GM21390 (cell line): Measurements from ENCODE around the gene ZNF296.

ENCODE experiments used
- ATAC-seq: cut with Tn5 transposase; IDR thresholded peaks from one replicate; pipeline ENCODE4 v1.9.1; 2021; ENCODE audit not compliant: unreplicated experiment

The ZNF296 gene

DNA sequence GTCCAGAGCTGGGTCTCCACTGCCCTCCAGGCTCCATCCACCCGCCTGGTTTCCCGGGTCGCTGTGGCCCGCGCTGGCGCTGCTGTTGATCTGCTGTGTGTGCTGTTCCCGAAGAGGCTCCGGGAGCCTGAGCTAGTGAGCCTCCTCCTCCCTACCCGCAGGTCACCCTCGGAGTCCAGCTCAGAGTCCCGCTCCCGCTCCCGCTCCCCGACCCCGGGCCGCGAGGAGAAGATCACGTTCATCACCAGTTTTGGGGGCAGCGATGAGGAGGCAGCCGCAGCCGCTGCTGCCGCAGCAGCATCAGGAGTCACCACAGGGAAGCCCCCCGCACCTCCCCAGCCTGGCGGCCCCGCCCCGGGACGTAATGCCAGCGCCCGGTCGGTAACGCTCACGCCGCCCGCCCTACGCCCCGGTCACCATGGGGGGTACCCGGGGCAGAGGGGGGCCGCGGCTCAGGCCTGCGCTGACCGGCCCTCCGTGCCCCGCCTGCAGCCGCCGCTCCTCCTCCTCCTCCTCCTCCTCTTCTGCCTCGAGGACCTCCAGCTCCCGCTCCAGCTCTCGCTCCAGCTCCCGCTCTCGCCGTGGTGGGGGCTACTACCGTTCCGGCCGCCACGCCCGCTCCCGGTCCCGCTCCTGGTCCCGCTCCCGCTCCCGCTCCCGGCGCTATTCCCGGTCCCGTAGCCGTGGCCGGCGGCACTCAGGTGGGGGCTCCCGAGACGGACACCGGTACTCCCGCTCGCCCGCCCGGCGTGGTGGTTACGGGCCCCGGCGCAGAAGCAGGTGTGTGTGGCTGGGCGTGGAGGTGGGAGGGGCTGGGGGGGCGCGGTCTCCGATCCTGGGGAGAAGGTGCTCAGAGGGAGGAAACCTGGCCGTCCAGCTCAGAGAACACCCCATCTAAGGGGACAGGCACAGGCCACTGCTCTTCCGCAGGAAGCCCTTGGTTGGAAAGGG lies 12.2 kb downstream of the ZNF296 start:
- no peak for ATAC-seq

DNA sequence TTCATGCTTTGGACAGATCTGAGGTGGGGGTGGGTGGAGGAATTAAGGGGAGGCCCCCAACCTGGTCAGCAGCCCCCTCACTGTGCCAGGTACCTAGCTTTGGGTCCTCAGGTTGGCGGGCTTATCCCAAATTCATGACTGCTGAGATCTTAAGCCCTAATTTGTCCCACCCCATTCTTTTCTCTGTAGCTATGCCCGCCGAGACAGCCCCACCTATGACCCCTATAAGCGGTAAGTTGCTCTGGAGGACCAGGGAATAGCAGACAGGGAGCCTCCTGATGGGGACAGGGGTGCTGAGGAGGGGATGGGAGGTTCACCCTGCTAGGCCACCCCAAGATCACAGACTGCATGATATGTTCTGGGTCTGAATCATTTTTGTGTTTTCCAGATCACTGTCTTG lies 14.3 kb downstream of the ZNF296 start:
- ATAC-seq: no peak

DNA sequence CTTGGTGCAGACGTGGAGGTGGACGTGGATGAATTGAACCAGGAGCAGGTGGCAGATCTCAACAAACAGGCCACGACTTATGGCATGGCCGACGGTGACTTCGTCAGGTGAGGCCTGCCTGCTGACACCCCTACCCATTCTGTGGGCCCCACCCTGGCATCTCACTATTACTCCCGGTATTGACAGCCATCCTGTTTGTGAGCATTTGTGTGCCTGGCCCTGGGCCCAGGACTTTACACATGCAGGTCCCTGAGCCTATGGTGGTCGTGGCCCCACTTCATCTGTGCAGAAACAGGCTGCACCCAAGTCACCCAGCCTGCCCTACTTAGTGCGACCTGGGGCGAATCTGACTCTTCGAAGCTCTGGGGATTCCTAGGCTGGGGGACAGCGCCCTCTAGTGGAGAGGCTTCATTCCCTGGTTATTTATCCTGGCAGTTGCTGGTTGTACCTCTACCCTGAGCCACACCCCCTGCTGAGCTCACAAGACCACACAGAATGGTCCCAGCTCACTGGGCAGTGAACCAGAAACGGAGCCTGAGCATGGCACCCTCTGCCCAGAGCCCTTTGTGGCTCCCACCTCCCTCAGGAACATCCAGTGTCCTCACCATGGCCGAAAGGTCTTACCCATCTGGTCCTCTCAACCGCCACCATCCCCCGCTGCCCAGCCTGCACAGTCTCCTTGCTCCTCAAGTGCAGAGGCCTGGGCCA lies 16.9 kb downstream of the ZNF296 start:
- ATAC-seq: no peak

DNA sequence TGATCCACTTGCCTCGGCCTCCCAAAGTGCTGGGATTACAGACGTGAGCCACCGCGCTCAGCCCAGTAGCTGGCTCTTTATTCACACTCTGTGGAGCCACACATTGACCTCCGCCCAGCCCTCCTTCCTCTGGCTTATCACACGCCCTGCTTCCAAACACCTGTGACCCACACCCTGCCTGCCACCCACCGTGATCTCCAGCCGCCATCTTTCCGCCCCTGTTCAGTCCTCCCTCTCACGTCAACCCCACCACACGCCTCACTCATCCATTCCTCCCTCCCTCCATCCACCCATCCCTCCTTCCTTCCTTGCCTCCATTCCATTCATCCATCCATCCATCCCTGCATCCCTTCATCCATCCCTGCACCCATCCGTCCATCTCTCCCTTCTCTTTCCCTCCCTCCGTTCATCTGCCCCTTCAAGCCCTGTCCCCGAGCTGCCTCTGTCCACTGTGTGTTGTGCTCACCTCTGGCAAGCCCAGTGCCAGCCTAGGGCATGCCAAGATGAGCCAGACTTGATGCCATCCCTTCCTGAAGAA lies 17.6 kb downstream of the ZNF296 start:
- no peak for ATAC-seq

DNA sequence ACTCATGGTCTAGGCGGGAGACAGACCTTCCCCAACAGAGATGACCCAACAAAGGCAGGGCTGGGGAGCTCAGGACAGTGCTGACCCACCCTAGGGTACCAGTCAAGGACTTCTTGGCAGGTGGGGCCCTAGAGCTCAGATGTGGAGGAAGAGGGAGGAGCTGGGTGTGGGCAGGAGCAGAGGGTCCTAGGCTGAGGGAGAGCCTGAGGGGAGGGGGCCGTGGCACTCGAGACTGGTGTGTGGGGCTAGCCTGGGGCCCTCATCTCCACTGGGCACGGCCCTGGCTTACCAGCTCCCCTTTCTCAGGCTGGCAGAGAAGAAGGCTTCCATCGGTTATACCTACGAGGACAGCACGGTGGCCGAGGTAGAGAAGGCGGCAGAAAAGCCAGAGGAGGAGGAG lies 18.8 kb downstream of the ZNF296 start:
- no peak for ATAC-seq

DNA sequence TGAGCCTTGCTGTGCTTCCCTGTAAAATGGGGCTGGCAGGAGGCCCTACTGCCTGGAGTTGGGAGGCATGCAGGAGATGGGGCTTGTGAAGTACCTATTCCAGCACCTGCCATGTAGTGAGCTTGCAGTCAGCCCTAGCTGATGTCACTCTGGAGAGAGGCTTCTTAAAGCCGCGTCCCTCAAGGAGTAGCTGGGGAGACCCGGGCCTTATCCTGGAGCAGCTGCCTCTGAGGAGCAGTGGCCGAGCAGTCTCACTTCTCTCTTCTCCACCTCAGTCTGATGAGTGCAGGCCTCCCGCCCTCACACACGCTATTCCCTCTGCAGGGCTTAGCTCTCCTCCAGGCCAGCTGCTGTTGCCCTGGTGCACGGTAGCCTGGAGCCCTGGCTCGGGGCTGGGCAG lies 19.4 kb downstream of the ZNF296 start:
- ATAC-seq: no peak

DNA sequence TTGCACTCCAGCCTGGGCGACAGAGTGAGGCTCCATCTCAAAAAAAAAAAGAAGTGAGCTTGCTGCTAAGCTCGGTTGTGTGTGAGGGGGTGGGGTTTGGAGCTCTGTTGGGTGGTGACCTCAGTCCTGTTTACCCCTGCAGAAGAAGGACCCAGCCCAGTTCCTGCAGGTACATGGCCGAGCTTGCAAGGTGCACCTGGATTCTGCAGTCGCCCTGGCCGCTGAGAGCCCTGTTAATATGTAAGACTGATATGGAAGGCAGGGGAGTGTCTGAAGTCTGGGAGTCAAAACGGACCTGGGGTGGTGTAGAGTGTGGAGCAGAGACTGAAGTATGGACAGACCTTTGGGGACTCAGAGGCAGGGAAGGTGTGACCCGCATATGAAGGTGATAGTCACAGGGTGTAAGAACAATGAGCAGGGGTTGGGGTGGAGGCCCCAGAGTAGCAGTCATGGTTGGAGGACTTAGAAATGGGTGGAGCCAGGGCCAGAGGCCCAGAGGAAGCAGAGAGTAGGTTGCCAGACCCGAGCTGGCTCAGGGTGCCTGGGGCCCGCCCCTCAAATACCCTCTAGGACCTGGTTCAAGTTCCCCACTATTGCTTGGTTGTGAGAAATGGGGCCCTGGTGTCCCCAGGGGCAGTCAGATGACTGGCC lies 24.2 kb downstream of the ZNF296 start:
- no peak for ATAC-seq

DNA sequence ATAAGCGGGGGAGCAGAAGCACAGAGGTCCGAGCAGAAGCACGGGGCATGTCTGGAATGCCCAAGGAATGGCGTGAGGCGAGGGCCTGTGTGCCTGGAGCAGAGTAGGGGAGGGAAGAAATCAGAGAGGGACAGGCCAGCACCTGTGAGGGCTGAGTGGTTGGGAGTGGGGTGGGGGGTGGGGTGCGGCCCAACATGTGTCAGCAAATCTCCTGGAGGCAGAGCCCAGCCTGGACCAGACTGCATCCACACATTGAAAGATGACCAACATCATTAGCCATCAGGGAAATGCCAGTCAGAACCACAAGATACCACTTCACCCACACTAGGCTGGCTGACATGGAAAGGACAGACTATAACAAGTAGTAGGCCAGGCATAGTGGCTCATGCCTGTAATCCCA lies 26.2 kb downstream of the ZNF296 start:
- no peak for ATAC-seq

DNA sequence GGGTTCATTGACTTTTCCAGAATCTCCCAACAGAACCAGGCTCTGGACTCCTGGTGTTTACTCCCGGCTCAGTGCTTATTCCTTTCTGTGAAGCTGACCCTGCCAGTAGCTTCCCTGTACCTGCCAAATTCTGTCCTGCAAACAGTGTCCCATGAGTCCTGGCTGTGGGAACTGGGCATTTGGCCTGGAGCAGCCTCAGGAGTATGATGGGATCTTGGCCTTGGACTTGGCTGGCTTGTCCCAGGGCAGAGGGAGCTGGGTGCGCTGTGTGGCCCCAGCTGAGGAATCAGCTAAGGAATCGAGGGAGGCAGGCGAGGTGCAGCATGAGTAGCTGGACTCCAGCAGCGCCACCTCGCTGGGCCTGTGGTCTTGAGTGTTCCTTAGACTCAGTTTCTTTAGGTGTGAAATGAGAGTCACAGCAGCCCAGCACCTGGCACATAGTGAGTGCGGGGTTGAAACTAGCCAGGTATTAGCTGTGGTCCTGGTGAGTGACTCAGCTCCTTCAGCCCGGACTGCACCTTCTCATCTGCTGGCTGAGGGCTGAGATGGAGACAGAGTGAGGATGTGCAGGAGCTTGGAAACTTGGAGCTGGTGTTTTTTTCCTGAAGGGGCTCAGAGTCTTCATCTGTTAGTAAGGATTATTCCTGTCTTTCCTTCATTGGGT lies 27.1 kb downstream of the ZNF296 start:
- no peak for ATAC-seq

DNA sequence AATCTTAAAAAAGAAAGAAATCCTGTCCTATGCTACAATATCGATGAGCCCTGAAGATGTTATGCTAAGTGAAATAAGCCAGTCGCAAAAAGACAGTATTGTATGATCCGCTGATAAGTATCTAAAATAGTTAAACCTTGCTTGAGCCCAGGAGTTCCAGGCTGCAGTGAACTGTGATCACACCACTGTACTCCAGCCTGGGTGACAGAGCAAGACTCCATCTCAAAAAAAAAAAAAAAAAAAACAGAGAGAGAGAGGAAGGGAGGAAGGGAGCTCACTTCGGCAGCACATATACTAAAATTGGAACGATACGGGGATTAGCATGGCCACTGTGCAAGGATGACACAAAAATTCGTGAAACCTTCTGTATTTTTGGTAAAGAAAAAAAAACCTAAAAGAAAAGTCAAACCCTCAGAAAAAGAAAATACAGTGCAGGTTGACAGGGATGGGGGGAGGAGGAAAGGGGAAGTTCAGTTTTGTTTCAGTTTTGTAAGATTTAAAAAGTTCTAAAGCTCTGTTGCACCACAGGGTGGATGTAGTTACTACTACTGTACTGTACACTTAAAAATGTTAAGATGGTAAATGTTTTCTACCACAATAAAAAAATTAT lies 29.0 kb downstream of the ZNF296 start:
- ATAC-seq: no peak

DNA sequence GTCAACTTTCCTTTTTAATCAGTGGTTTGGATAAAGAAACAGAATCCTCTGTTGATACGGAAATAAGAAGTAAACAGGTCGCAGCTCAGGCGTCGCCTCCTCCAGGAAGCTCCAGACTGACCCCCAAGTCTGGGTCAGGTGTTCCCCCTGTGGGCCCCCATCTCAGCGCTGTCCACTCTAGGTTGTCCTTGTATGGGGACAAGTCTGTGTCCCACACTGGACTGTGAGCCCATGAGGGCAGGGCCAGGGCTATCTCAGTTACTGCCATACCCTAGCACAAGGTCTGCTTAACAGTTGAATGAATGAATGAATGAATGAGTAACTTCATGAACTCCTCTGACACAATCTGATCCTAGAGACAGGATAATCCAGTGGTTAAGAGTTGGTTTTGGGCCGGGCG lies 29.9 kb downstream of the ZNF296 start:
- no peak for ATAC-seq

DNA sequence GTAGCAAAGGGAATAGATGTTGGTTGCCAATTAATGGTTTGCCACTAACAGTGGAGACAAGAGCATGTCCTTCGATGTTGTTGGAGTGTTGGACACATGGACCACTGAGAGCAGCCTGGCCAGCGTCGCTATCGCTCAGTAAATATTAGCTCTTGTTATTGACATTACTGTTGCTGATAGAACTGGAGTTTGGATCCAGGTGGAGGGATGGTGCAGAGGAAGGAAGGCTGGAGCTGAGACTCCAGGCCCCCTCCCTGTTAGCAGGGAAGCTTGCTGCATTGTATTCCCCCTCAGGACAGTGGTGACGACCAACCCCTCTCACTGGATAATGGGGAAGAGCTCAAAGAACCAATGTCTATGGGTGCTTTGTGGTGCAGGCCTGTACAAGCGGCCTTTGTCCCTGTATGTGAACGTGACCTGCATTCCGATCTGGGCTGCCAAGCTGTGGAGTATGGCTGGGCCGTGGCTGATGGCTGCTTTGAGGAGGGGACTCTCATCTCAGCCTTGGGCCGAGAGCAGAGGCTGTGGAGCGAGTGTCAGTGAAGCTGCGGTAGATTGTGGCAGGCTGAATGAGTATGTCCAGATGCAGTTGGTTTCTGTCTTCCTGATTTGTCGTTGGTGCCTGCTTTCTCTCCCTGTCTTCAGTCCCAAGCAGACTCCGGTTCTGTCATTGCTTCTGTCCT lies 30.5 kb downstream of the ZNF296 start:
- no peak for ATAC-seq

DNA sequence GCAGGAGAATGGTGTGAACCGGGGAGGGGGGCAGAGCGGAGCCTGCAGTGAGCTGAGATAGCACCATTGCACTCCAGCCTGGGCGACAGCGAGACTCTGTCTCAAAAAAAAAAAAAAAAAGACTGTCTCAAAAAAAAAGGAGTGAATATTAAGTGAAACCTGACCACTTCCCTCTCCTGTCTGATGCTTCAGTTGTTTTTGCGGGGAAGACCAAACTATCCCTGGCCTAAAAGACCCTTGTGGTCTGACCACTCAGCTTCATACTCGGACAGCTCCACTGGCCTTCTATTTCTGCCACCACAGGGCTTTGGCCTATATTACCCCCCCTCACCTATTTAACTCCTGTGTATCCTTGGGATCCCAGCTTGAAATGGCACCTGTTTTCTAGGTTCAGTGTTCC lies 35.2 kb downstream of the ZNF296 start:
- ATAC-seq: no peak

DNA sequence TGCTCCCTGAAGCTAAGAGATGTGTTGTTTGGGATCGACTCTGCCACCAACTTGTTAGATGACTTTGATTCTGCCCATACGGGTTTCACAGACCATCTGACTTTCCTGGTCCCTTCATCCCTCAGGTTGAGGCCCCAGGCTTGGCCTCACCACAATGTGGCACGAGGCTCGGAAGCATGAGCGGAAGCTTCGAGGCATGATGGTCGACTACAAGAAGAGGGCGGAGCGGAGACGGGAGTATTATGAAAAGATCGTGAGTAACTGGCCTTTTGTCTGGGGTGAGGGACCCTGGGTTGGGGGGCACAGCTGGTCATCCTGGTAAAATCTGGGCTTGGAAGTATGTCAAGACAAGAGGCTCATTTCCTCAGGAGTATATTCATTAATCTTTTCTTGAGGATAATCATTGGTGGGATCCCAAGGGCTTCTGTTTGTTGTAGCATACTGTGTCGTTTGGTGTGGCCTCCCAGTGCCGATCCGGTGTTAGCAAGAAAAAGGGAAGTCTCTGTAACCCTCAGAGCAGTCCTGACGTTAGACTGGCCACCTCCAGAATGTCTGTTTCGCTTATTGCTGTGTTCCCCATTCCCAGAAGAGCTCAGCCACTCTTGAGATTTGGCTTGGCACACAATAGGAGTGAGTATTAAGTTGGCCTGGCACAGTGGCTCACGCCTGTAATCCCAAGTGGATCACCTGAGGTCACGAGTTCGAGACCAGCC lies 36.1 kb downstream of the ZNF296 start:
- ATAC-seq: no peak

DNA sequence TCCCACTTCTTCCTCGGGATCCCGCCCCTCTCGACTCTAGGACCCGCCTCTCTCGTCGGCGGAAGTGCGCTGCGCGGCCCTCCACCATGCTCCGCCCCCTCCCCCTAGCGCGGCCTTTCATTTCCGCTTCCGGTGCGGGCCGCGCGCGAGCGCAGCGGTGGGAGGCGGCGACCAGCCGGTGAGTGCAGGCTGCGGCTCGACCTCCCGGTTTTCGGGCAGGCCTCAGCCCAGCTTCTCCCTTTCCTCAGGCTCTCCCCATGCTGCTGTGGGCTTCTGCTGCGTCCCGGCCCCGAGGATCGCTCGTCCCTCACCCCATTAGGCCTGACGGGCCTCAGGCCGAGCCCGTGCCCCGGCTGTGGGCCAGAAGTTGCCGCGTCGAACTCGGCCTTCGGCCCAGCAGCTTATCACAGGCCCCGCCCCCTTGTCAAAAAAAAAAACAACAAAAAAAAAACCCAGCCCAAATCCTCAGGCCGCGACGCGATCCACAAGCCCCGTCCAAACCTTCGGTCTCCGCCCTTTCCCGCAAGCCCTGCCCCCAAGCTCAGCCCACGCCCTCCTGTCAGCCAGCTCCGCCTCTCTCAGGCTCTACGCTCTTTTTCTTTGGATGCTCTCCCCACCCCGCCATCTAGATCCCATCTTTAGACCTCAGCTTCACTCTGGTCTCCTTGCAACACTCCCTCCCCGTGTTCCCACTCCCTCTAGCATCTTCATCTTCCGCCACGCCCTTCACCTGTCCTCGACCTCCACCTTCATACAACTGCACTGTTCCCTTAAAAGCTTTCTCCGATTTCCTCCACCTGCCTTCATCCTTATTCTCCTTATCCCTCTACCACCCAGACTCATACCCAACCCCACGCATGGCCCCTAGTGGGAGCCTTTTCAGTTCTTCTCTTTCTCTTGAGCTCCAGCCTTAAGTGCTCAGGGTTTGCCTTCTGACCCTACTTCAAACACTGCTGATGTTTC lies 37.1 kb downstream of the ZNF296 start, which contains the start of gene CLASRP:
Gene CLASRP (plus strand): TSS at position 115 of the 963 bp plus-strand sequence. CDS start 1,168 bp downstream, outside the sequence.
- peak; percentile 93 for ATAC-seq

DNA sequence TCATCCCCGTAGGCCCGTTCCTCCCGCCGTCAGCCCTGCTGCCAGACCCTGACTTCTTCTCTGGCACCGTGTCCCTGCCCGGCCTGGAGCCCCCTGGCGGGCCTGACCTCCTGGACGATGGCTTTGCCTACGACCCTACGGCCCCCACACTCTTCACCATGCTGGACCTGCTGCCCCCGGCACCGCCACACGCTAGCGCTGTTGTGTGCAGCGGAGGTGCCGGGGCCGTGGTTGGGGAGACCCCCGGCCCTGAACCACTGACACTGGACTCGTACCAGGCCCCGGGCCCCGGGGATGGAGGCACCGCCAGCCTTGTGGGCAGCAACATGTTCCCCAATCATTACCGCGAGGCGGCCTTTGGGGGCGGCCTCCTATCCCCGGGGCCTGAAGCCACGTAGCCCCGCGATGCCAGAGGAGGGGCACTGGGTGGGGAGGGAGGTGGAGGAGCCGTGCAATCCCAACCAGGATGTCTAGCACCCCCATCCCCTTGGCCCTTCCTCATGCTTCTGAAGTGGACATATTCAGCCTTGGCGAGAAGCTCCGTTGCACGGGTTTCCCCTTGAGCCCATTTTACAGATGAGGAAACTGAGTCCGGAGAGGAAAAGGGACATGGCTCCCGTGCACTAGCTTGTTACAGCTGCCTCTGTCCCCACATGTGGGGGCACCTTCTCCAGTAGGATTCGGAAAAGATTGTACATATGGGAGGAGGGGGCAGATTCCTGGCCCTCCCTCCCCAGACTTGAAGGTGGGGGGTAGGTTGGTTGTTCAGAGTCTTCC lies 38.7 kb downstream of the ZNF296 start:
- no peak for ATAC-seq

DNA sequence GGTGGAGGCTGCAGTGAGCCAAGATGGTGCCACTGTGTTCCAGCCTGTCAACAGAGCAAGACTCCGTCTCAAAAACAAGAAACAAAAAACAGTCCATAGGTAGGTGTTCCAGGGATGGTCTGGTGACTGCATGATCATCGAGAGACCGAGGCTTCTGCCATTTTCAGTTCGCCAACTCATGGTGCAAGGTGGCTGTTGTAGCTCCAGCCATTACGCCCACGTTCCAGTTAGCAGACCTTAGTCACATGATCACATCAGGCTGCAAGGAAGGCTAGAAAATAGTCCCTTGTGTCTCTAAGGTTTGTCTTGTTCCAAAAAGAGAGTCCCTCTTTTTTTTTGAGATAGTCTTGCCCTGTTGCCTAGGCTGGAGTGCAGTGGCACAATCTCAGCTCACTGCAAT lies 40.5 kb downstream of the ZNF296 start:
- no peak for ATAC-seq
